Fibroblast of lung (primary cell): ENCODE results near the gene FAM174A. TPM values are rescaled to one million over a fixed set of nuclear protein-coding genes. Genes with fewer than 3 reads are reported as not detected.

Experiments used
- DNase-seq, 2 donors: peaks; one replicate each; pipeline versions ENCODE4 v3.0.0 to v3.0.0-alpha.2; 2010; ENCODE audit warnings: low read depth in 2 of 2
- H2AFZ ChIP-seq: 2 replicates; pipeline ENCODE4 v1.5.1; 2012; ENCODE audit warnings: low read length, control low read depth, inconsistent platforms
- H3K27ac ChIP-seq: 2 replicates; pipeline ENCODE4 v1.5.1; 2011; ENCODE audit warnings: low read length, control low read depth; ENCODE audit not compliant: insufficient read depth
- H3K27me3 ChIP-seq: 2 replicates; pipeline ENCODE4 v1.5.1; 2011; ENCODE audit warnings: mild to moderate bottlenecking, low read length; ENCODE audit not compliant: control insufficient read depth, insufficient read depth
- H3K36me3 ChIP-seq: 2 replicates; pipeline ENCODE4 v1.5.1; 2011; ENCODE audit warnings: low read length; ENCODE audit not compliant: control insufficient read depth, insufficient read depth
- H3K4me1 ChIP-seq: 2 replicates; pipeline ENCODE4 v1.5.1; 2011; ENCODE audit warnings: low read length; ENCODE audit not compliant: control insufficient read depth, insufficient read depth; ENCODE audit errors: extremely low read depth
- H3K4me2 ChIP-seq: 2 replicates; pipeline ENCODE4 v1.5.1; 2011; ENCODE audit warnings: low read length, control low read depth; ENCODE audit not compliant: insufficient read depth; ENCODE audit errors: extremely low read depth
- H3K4me3 ChIP-seq, 4 experiments: fragments of 200-600 bp in 1 of 4; sonication (generic) in 1 of 4; replicated peaks in 1 of 4; 2 replicates each; pipeline ENCODE4 v1.5.1; 2011 to 2016; ENCODE audit warnings: low read length in 4 of 4, low read depth in 3 of 4, mild to moderate bottlenecking in 3 of 4, control low read depth in 2 of 4, inconsistent platforms in 1 of 4, mixed read lengths in 1 of 4; ENCODE audit not compliant: insufficient read depth in 1 of 4; ENCODE audit errors: control extremely low read depth in 1 of 4
- H3K79me2 ChIP-seq: 2 replicates; pipeline ENCODE4 v1.5.1; 2012; ENCODE audit warnings: mild to moderate bottlenecking, low read length, inconsistent platforms; ENCODE audit not compliant: control insufficient read depth, insufficient read depth
- H3K9ac ChIP-seq: 2 replicates; pipeline ENCODE4 v1.5.1; 2011; ENCODE audit warnings: mild to moderate bottlenecking, low read length, control low read depth; ENCODE audit not compliant: insufficient read depth
- H3K9me3 ChIP-seq: 2 replicates; pipeline ENCODE4 v1.5.1; 2012; ENCODE audit warnings: low read depth, low read length; ENCODE audit not compliant: control insufficient read depth, insufficient read depth
- H4K20me1 ChIP-seq: 2 replicates; pipeline ENCODE4 v1.5.1; 2011; ENCODE audit warnings: low read length; ENCODE audit not compliant: control insufficient read depth, insufficient read depth; ENCODE audit errors: extremely low read depth
- CTCF ChIP-seq, 2 donors: IDR thresholded peaks in 1 of 2; conservative IDR thresholded peaks in 1 of 2; 1 replicate in 1 of 2; 2 replicates in 1 of 2; pipeline ENCODE4 v1.5.1; 2011 to 2012; ENCODE audit warnings: low read length in 2 of 2, control low read depth in 1 of 2, inconsistent platforms in 1 of 2, low read depth in 1 of 2, mild to moderate bottlenecking in 1 of 2
- EZH2 ChIP-seq: IDR thresholded peaks from 2 replicates; pipeline ENCODE4 v1.5.1; 2012; ENCODE audit warnings: low read length, control low read depth, mild to moderate bottlenecking; ENCODE audit errors: missing control alignments
- polyA plus RNA-seq, 2 donors: library from polyadenylated mRNA; depleted of rRNA in 1 of 2; stranded (reverse) in 1 of 2; unstranded in 1 of 2; fragments of >200 nt; gene quantifications; 2 replicates each; pipeline ENCODE4 v1.2.1, GENCODE V29; 2011 to 2012; ENCODE audit warnings: missing spikeins in 1 of 2
- total RNA-seq: library from RNA; depleted of rRNA; stranded (reverse); fragments of >200 nt; gene quantifications from 2 replicates; pipeline ENCODE4 v1.2.1, GENCODE V29; 2014

FAM174A gene
- total and polyA plus RNA-seq, 2 donors (not counting 1 experiment from before 2014, with no cell fraction given): 9.6 to 20.0 TPM

- DNase-seq: no peak
- Histone ChIP-seq H3K27me3 (no peaks in the 10 kb centered on the region), H3K9me3 (no peaks in the 10 kb centered on the region), H3K4me3 (no peak overlapping the region), H3K27ac (no peak overlapping the region), H3K4me1 (no peaks in the 10 kb centered on the region), H4K20me1 (no peaks in the 10 kb centered on the region), H3K36me3 (no peaks in the 10 kb centered on the region), H3K4me2 (no peak overlapping the region), H2AFZ (no peak overlapping the region), H3K79me2 (no peaks in the 10 kb centered on the region), H3K9ac (no peak overlapping the region)
- TF ChIP-seq CTCF (conservative IDR thresholded peaks at IDR 0.05 in 1 of 2, IDR thresholded peaks at IDR 0.05 in 1 of 2; ENCODE audit: low read depth in 1 of 2, low read length in 2 of 2): no peak
- no peak for TF ChIP-seq EZH2
Observed at GRCh38 chr5:100517301-100517974, 17.7 kb upstream of the FAM174A start.

- Histone ChIP-seq H3K79me2 (no peaks in the 10 kb centered on the region), H3K36me3 (no peaks in the 10 kb centered on the region), H3K27me3 (no peaks in the 10 kb centered on the region), H3K9me3 (no peaks in the 10 kb centered on the region), H3K27ac (no peak overlapping the region), H3K9ac (no peak overlapping the region), H3K4me1 (no peaks in the 10 kb centered on the region), H3K4me3 (no peak overlapping the region), H4K20me1 (no peaks in the 10 kb centered on the region), H2AFZ (no peak overlapping the region), H3K4me2 (no peak overlapping the region)
- TF ChIP-seq EZH2: no peak
- no peak for TF ChIP-seq CTCF (conservative IDR thresholded peaks at IDR 0.05 in 1 of 2, IDR thresholded peaks at IDR 0.05 in 1 of 2; ENCODE audit: low read depth in 1 of 2, low read length in 2 of 2)
- DNase-seq: no peak
Observed at GRCh38 chr5:100518377-100518776, 16.8 kb upstream of the FAM174A start.

GRCh38 chr5:100519075-100519474, 16.1 kb upstream of the FAM174A start:
- TF ChIP-seq EZH2 (no peak), CTCF (conservative IDR thresholded peaks at IDR 0.05 in 1 of 2, IDR thresholded peaks at IDR 0.05 in 1 of 2; ENCODE audit: low read depth in 1 of 2, low read length in 2 of 2) (no peak)
- no peak overlapping the region for H2AFZ ChIP-seq
- no peaks in the 10 kb centered on the region for H4K20me1 ChIP-seq
- H3K4me3 ChIP-seq: no peak overlapping the region
- no peak for DNase-seq
- H3K9me3 ChIP-seq: no peaks in the 10 kb centered on the region
- no peaks in the 10 kb centered on the region for H3K4me1 ChIP-seq
- H3K9ac ChIP-seq: no peak overlapping the region
- H3K27me3 ChIP-seq: no peaks in the 10 kb centered on the region
- no peaks in the 10 kb centered on the region for H3K79me2 ChIP-seq
- H3K27ac ChIP-seq: no peak overlapping the region
- H3K36me3 ChIP-seq: no peaks in the 10 kb centered on the region
- H3K4me2 ChIP-seq: no peak overlapping the region
